NCI-H2107 treated with DMSO at 0.1 percent for 48 hours (cell line): ENCODE measurements around the gene GLRX3.
A peak's percentile ranks its signal among the peaks of the same experiment; 100 is the strongest.

Experiments used
- DNase-seq: peaks from one replicate; lab custom pipeline; 2025; ENCODE audit not compliant: unreplicated experiment; lab: John Stamatoyannopoulos, UW

The GLRX3 gene

DNA sequence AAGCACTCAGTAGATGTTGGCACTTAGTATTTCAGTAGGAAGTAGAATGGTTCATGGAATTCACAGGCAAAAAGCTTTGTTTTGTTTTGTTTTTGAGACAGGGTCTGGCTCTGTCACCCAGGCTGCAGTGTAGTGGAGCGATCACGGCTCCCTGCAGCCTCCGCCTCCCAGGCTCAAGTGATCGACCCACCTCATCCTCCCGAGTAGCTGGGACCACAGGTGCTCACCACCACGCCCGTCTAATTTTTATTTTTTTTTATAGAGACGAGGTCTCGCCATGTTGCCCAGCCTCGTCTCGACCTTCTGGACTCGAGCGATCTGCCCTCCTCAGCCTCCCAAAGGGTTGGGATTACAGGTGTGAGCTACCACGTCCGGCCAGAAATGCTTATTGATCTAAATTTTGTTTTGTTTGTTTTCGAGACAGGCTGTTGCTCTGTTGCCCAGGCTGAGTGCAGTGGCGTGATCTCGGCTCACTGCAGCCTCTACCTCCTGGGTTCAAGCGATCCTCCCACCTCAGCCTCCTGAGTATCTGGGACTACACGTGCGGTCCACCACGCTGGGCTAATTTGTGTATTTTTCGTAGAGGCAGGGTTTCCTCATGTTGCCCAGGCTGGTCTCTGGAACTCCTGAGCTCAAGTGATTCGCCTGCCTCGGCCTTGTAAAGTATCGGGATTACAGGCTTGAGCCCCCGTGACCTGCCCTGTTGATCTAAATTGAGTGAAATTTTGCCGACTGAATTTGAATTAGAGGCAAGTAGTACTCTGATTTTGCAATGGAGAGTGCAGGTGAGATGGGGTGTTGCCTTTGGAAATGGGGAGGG is 1.7 kb downstream of the GLRX3 start:
- DNase-seq: no peak

DNA sequence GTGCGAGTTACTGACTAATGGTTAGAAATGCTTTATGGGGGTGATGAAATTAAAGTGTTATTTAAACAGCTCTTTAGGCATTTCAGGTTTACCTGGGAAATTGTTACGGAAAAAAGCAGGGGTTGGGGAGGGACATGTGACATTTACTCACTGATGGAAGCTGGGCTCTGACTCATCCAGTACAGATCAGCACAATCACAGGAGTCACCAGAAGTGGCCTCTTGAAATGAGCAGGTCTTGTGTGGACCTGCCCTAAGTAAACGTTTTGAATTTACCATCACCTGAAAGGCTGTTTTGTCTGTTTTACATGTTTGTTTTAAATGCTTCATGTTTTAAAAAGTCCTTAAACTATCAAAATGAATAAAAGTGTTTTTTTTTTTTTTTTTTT is 2.3 kb downstream of the GLRX3 start:
- DNase-seq: peak; percentile 5

DNA sequence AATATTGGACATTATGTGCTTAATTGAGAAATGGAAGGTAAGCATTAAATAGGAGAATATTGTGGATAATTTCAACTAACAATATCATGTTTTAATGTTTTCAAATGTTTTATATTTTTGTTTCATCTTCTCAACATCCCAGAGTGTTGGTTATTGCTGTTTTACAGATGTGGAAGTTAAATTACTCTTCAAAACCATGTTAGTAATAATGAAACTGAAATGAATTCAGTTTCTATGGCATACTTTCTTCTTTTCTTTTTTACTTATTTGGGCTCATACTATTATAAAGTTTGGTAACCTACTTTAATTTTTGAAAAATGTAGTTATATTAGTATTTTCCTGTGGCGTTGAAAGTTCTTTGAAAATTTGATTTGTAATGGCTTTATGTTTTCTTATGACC is 4.2 kb downstream of the GLRX3 start:
- DNase-seq: no peak

- no peak for DNase-seq
These were observed 4.8 kb downstream of the GLRX3 start for GRCh38 chr10:130141038-130141437.

- no peak for DNase-seq
These were observed 5.3 kb downstream of the GLRX3 start for GRCh38 chr10:130141460-130141859.

DNA sequence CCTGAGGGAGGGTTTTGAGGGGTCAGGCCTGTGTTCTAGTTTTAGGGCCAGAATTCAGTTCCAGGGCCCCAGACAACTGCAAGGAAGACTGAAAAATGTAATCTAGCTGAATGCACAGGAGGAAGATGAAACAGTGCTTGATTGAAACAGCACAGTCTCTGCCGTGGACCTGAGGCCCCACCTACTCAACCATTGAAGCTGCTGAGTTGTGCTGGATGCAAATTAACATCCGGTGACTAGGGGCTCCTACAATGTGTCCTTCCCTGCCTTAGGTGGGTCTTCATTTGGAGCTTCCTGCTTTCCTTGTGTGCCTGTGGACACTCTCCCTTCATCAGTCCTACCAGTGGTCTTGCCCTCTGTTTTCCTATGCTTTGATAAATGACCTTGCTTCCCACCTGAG is 5.7 kb downstream of the GLRX3 start:
- no peak for DNase-seq

GRCh38 chr10:130146042-130146441 is 9.9 kb downstream of the GLRX3 start:
- DNase-seq: no peak

DNA sequence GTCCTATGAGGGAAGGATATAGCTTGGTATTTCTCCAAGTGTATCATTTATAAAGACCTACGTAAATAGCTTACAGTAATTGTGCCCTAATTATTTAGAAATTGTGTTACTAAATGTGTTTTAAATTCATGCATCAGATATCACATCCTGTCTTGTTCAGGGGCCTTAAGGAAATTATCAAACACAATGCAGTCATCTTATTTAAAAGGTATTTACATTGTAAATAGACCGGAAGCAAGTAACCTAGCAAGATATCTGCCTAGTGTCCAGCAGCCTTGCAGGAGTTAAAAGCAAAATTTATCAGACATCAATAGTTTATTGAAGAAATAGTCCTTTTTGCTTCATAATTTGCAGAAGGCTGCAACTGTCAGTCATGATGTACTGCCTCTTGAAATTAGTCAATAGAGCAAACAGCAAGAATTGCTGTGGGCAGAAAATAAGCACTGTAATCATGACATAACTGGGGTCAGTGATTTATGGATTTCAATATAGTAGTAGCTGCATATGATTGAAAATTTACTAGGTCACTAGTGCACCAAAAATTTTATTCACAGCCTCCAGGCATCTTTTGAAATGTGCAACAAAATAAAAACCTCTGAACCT is 23.1 kb downstream of the GLRX3 start:
- DNase-seq: no peak

GRCh38 chr10:130160775-130161174 is 24.6 kb downstream of the GLRX3 start:
- DNase-seq: no peak

DNA sequence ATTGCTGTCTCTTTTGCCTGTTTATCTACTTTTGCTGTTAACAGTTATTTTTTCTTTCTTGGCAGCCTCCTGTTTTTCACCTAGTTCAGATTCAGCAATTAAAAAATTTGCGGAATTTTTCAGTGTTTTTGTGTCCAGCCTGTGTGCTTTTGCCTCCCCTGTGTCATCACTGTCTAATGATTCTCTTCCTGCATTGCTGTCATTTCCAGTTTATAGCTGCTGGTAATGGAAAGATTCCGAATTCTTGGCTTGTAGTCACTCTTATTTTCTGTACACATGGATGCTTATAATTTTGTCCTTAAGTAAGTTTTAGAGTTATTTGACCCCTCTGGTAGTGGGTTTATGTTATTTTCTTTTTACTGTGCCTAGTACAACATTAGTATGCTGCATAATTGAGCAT is 25.1 kb downstream of the GLRX3 start:
- no peak for DNase-seq

GRCh38 chr10:130167193-130167592 is 31.0 kb downstream of the GLRX3 start:
- no peak for DNase-seq

- DNase-seq: no peak
These were observed 31.5 kb downstream of the GLRX3 start for GRCh38 chr10:130167707-130168106.

DNA sequence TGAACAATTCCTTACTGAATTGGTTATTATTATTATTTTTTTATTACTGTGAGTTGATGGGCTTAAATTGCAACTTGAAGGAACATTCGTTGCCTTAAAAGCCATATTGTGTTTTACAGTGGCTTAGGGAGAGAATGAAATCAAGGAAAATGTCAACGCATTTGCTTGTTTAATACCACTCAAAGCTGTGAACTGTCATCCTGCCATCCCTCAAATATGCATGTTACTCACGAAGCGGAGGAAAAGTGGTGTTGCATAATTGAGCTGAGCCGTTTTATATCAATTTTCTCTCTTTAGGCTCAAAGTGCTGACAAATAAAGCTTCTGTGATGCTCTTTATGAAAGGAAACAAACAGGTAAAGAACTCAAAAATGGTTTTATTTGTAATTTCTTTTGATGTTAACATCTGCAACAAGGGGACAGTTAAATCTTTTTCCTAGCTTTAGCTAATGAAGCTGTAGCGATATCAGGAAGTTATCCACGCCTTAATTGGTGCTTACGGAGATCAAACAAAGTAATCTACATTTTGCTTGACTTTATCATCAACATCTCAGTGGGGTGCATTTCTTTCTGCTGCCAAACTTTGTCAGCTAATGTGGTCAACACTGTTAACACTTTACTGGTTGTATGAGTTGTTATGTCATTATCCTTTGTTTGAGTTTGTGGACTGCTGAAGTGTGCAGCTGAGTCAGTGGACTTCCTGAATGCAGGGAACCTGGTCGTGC is 33.1 kb downstream of the GLRX3 start:
- no peak for DNase-seq

DNA sequence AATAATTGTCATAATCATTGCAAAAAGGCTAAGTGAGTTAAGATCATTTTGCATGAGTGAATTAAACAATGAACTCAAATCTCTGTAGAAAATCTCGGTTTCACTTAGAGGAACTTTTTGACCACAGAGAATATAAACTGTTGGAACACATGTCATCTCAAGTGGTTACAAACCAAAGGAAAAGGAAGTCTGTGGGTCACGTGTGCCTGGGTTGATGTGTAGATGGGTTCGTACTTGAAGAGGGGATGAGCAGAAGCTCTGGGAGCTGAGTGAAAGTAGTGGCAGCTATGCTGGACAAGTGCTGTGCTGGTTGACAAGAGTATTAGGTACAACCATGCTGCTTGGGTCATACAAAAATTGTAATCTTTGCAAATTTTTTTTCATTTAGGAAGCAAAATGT is 35.0 kb downstream of the GLRX3 start:
- no peak for DNase-seq

GRCh38 chr10:130174328-130174727 is 38.1 kb downstream of the GLRX3 start:
- no peak for DNase-seq

DNA sequence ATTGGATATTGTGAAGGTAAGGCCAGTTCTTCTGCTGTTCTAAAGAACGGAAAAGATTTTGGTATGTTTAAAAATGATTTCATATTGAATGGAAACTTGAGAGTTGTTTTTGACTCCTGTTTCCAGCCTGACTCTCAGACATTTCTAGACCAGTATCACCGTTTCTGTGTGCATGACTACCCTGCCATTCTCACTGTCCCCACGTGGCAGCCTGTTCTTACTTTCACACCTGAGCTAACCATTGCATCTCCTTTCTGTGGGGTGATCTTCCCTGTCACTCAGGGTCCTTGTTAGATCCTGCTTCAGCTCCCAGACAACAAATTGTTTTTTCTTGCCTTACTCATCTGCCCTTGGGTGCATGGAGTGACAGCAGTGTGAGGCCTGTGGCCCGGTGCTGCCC is 38.9 kb downstream of the GLRX3 start:
- no peak for DNase-seq

DNA sequence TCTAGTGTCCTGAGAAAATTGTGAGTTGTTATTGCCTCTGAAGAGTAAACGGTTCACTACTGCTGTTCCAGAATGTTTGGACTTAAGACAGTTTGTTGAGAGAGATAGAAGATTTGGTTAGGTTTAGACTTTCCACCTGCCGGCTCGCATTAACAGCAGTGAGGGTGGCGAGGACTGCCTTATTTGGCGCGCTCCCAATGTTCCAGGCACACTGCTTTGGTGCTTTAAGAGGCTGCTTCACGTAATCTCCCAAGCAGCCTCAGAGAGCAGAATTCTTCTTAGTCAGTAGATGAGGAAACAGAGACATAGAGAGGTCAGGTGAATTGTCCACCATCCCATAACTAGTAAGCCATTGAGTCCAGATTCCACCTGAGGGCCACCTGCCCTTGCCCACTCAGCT is 41.1 kb downstream of the GLRX3 start:
- DNase-seq: no peak

DNA sequence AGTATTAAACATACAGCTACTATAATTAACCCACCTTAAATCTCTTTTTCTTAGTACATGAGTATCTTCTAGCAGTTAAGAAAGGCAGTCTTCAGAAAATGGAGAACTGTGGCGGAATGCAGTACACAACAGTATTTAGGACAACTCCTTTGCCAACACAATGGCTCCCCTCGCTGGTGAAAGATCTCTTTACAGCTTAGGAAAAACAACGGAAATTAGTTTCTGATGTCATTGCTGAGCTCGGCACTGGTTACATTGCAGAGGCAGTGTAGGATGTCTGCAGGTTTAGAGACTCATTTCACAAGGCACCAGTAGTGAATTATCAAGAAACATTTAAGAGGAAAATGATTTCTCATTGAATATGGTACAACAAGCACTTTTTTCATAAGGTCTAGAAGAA is 43.4 kb downstream of the GLRX3 start:
- peak; percentile 15 for DNase-seq

- no peak for DNase-seq
These were observed 44.2 kb downstream of the GLRX3 start for GRCh38 chr10:130180416-130180815.

GRCh38 chr10:130181858-130182257 is 45.7 kb downstream of the GLRX3 start:
- DNase-seq: no peak

DNA sequence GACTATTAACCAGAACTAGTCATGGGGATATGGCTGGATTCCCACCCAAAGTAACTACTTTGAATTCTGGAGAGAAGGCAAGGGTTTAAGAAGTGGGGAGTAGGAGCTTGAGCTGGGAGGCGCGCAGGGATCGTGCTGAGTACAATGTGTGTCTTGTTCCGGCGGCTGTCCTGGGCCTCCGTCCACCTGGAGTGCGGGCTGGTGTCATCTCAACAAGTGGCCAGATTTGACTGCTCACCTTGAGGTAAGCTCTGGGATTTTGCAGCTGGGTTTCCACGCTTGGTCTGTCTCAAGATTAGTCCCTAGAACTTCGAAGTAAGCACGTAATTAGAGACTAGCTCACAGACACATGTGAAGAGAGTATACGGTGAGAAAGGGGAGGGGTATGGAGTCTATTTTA is 49.4 kb downstream of the GLRX3 start:
- DNase-seq: no peak
